HepG2 (cell line): ENCODE measurements around the gene RETREG2. TPM values are rescaled to one million over a fixed set of nuclear protein-coding genes. Genes with fewer than 3 reads are reported as not detected.
A peak's percentile ranks its signal among the peaks of the same experiment; 100 is the strongest.

Source experiments
- BRF2 ChIP-seq: sonication (generic); formaldehyde crosslinking; IDR thresholded peaks from 2 replicates; pipeline ENCODE4 v1.8.1; 2022; ENCODE audit warnings: mild to moderate bottlenecking, missing genetic modification reagents
- CBX5 ChIP-seq: sonication (generic); formaldehyde crosslinking; IDR thresholded peaks from 2 replicates; pipeline ENCODE4 v1.4.0; 2020; ENCODE audit warnings: missing genetic modification reagents, borderline replicate concordance
- HOXD1 ChIP-seq: sonication (generic); formaldehyde crosslinking; IDR thresholded peaks from 2 replicates; pipeline ENCODE4 v1.5.0; 2020; ENCODE audit warnings: missing genetic modification reagents
- IRF2 ChIP-seq: IDR thresholded peaks from 2 replicates; pipeline ENCODE4 v1.6.1; 2018; ENCODE audit warnings: missing genetic modification reagents, missing compliant biosample characterization
- JUND ChIP-seq: sonication (generic); formaldehyde crosslinking; IDR thresholded peaks from 2 replicates; pipeline ENCODE4 v1.8.0; 2022; ENCODE audit warnings: mild to moderate bottlenecking, missing genetic modification reagents
- MEF2D ChIP-seq: sonication (generic); formaldehyde crosslinking; IDR thresholded peaks from 2 replicates; pipeline ENCODE4 v1.5.1; 2020; ENCODE audit warnings: mild to moderate bottlenecking, missing genetic modification reagents
- NPAS2 ChIP-seq: sonication (generic); formaldehyde crosslinking; IDR thresholded peaks from 2 replicates; pipeline ENCODE4 v1.8.0; 2022; ENCODE audit warnings: mild to moderate bottlenecking, missing genetic modification reagents, borderline replicate concordance
- PHB2 ChIP-seq: fragments of 450-650 bp; IDR thresholded peaks from 2 replicates; pipeline ENCODE4 v1.6.1; 2018; ENCODE audit not compliant: partially characterized antibody
- SMAD9 ChIP-seq: sonication (generic); formaldehyde crosslinking; IDR thresholded peaks from 2 replicates; pipeline ENCODE4 v1.5.1; 2020; ENCODE audit warnings: mild to moderate bottlenecking, missing genetic modification reagents
- TBP ChIP-seq: sonication (generic); formaldehyde crosslinking; IDR thresholded peaks from 2 replicates; pipeline ENCODE4 v1.5.0; 2020; ENCODE audit warnings: missing genetic modification reagents
- TIGD3 ChIP-seq: sonication (generic); formaldehyde crosslinking; IDR thresholded peaks from 2 replicates; pipeline ENCODE4 v1.5.1; 2020; ENCODE audit warnings: mild to moderate bottlenecking, missing genetic modification reagents, borderline replicate concordance
- ZBTB21 ChIP-seq: sonication (generic); formaldehyde crosslinking; IDR thresholded peaks from 2 replicates; pipeline ENCODE4 v1.4.0; 2020; ENCODE audit warnings: missing genetic modification reagents
- ZBTB25 ChIP-seq: IDR thresholded peaks from 2 replicates; pipeline ENCODE4 v1.6.1; 2018; ENCODE audit warnings: missing genetic modification reagents
- ZKSCAN1 ChIP-seq: fragments of 150-350 bp; IDR thresholded peaks from 2 replicates; pipeline ENCODE4 v1.6.1; 2014; ENCODE audit warnings: low read length
- ZNF34 ChIP-seq: sonication (generic); formaldehyde crosslinking; IDR thresholded peaks from 2 replicates; pipeline ENCODE4 v1.4.0; 2020; ENCODE audit warnings: mild to moderate bottlenecking, missing genetic modification reagents, borderline replicate concordance
- ZNF678 ChIP-seq: sonication (generic); formaldehyde crosslinking; IDR thresholded peaks from 2 replicates; pipeline ENCODE4 v1.4.0; 2020; ENCODE audit warnings: mild to moderate bottlenecking, missing genetic modification reagents
- polyA plus RNA-seq, 8 experiments: library from polyadenylated mRNA; depleted of rRNA in 3 of 8; stranded (reverse) in 7 of 8; unstranded in 1 of 8; fragments of >200 nt; fragmentation: Illumina TruSeq in 4 of 8; extraction: Trizol in 4 of 8; gene quantifications; 2 replicates each; pipeline versions ENCODE4 v1.2.1 to v1.2.3, GENCODE V29; 2011 to 2016; ENCODE audit warnings: low read depth in 4 of 8, missing spikeins in 1 of 8, mixed read lengths in 1 of 8; ENCODE audit not compliant: insufficient read depth in 1 of 8
- total RNA-seq, 5 experiments: library from RNA; depleted of rRNA; stranded (reverse); fragments of >200 nt; fragmentation: Illumina TruSeq; extraction: Trizol; gene quantifications; 2 replicates each; pipeline ENCODE4 v1.2.3, GENCODE V29; 2016; ENCODE audit warnings: low read depth in 1 of 5
- TF ChIP-seq, protein P1 (sequence below): sonication (generic); formaldehyde crosslinking; IDR thresholded peaks from 2 replicates; pipeline ENCODE4 v1.4.0; 2020; ENCODE audit warnings: missing genetic modification reagents
- TF ChIP-seq, protein P2 (sequence below): sonication (generic); formaldehyde crosslinking; IDR thresholded peaks from 2 replicates; pipeline ENCODE4 v1.8.0; 2022; ENCODE audit warnings: mild to moderate bottlenecking, missing genetic modification reagents, borderline replicate concordance
- TF ChIP-seq, protein P3 (sequence below): sonication (generic); formaldehyde crosslinking; IDR thresholded peaks from 2 replicates; pipeline ENCODE4 v1.8.0; 2023; ENCODE audit warnings: mild to moderate bottlenecking, missing genetic modification reagents
- TF ChIP-seq, protein P4 (sequence below): sonication (generic); formaldehyde crosslinking; IDR thresholded peaks from 2 replicates; pipeline ENCODE4 v1.5.0; 2020; ENCODE audit warnings: missing genetic modification reagents

The RETREG2 gene
- total and polyA plus RNA-seq, 2 of the 13 experiments (the other 11 are each of a cell fraction or from before 2014, with no cell fraction given): 86.0 to 134 TPM

- TF ChIP-seq, protein P1, sequence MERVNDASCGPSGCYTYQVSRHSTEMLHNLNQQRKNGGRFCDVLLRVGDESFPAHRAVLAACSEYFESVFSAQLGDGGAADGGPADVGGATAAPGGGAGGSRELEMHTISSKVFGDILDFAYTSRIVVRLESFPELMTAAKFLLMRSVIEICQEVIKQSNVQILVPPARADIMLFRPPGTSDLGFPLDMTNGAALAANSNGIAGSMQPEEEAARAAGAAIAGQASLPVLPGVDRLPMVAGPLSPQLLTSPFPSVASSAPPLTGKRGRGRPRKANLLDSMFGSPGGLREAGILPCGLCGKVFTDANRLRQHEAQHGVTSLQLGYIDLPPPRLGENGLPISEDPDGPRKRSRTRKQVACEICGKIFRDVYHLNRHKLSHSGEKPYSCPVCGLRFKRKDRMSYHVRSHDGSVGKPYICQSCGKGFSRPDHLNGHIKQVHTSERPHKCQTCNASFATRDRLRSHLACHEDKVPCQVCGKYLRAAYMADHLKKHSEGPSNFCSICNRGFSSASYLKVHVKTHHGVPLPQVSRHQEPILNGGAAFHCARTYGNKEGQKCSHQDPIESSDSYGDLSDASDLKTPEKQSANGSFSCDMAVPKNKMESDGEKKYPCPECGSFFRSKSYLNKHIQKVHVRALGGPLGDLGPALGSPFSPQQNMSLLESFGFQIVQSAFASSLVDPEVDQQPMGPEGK: peak; percentile 79
- no peak for TF ChIP-seq PHB2
- TF ChIP-seq, protein P2, sequence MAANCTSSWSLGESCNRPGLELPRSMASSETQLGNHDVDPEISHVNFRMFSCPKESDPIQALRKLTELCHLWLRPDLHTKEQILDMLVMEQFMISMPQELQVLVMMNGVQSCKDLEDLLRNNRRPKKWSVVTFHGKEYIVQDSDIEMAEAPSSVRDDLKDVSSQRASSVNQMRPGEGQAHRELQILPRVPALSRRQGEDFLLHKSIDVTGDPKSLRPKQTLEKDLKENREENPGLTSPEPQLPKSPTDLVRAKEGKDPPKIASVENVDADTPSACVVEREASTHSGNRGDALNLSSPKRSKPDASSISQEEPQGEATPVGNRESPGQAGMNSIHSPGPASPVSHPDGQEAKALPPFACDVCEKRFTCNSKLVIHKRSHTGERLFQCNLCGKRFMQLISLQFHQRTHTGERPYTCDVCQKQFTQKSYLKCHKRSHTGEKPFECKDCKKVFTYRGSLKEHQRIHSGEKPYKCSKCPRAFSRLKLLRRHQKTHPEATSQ (CRISPR knock-in tag): peak; percentile 60; the same call in 1 of the 2 replicates
- TF ChIP-seq ZNF678 (CRISPR knock-in tag): 0 out of 2 replicates have a peak, but pooled peaks have one; percentile 36
- TF ChIP-seq MEF2D (CRISPR knock-in tag): peak; percentile 87
- no peak for TF ChIP-seq ZKSCAN1
- no peak; the same call in 1 of the 2 replicates for TF ChIP-seq CBX5
- peak; percentile 83; the same call in 1 of the 2 replicates for TF ChIP-seq ZBTB25 (CRISPR knock-in tag)
- TF ChIP-seq HOXD1 (CRISPR knock-in tag): no peak
- no peak for TF ChIP-seq ZBTB21 (CRISPR knock-in tag)
- TF ChIP-seq, protein P3, sequence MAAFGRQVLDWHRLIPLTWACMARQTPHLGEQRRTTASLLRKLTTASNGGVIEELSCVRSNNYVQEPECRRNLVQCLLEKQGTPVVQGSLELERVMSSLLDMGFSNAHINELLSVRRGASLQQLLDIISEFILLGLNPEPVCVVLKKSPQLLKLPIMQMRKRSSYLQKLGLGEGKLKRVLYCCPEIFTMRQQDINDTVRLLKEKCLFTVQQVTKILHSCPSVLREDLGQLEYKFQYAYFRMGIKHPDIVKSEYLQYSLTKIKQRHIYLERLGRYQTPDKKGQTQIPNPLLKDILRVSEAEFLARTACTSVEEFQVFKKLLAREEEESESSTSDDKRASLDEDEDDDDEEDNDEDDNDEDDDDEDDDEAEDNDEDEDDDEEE (CRISPR knock-in tag): peak; percentile 97
- peak; percentile 65; the same call in 1 of the 2 replicates for TF ChIP-seq ZNF34 (CRISPR knock-in tag)
- 0 out of 2 replicates have a peak, but pooled peaks have one; percentile 64 for TF ChIP-seq TBP (CRISPR knock-in tag)
- TF ChIP-seq SMAD9 (CRISPR knock-in tag): peak; percentile 42; the same call in 1 of the 2 replicates
- no peak for TF ChIP-seq NPAS2
- TF ChIP-seq JUND (CRISPR knock-in tag): 0 out of 2 replicates have a peak, but pooled peaks have one; percentile 68
- no peak for TF ChIP-seq TIGD3
- TF ChIP-seq IRF2: peak; percentile 76
- TF ChIP-seq, protein P4, sequence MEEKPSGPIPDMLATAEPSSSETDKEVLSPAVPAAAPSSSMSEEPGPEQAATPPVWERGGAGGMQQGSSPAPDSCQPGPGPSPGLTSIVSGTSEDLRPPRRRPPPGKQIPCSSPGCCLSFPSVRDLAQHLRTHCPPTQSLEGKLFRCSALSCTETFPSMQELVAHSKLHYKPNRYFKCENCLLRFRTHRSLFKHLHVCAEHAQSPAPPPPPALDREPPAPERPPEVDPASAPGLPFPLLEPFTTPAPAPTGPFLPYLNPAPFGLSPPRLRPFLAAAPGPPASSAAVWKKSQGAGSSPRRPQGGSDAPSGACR (CRISPR knock-in tag): peak; percentile 79
- peak; percentile 88; the same call in 1 of the 2 replicates for TF ChIP-seq BRF2
These were observed 28.5 kb downstream of the RETREG2 start, which contains the start of gene ZFAND2B (continued) for GRCh38 chr2:219206328-219207133.
